GM12878 (cell line): ENCODE data around the gene SEC16B. TPM values are rescaled to one million over a fixed set of nuclear protein-coding genes. Genes with fewer than 3 reads are reported as not detected.
A peak's percentile ranks its signal among the peaks of the same experiment; 100 is the strongest.

ENCODE experiments used
- ATAC-seq: fragments of 200-7000 bp; cut with Tn5 transposase; 3 replicates; pipeline ENCODE4 v1.9.1; 2020; ENCODE audit warnings: mild to moderate bottlenecking, moderate library complexity
- BruUV-seq: library from RNA; stranded (reverse); fragments of 400-500 nt; replicated peaks from 2 replicates; lab custom pipeline; 2021; lab: Mats Ljungman, UMichigan
- CTCF ChIA-PET: fragments of 300-600 bp; sonication (Branson Sonifier 250); formaldehyde crosslinking; extraction: SDS; loops from one replicate; lab custom pipeline; 2021; ENCODE audit warnings: inconsistent platforms; lab: Yijun Ruan, JAX
- POLR2A ChIA-PET: fragments of 350-600 bp; formaldehyde crosslinking; extraction: SDS; loops from one replicate; lab custom pipeline; 2021; ENCODE audit warnings: inconsistent platforms; lab: Charles Lee
- RAD21 ChIA-PET: fragments of 300-600 bp; sonication (Branson Sonifier 250); formaldehyde crosslinking; loops from one replicate; lab custom pipeline; 2023; ENCODE audit warnings: antibody characterized with exemption; ENCODE audit not compliant: unreplicated experiment; lab: Charles Lee
- SMC1A ChIA-PET: fragments of 300-600 bp; sonication (Branson Sonifier 250); formaldehyde crosslinking; loops from one replicate; lab custom pipeline; 2023; ENCODE audit not compliant: unreplicated experiment, uncharacterized antibody; lab: Charles Lee
- DNase-seq: peaks from one replicate; pipeline ENCODE4 v3.0.0-alpha.2; 2011; ENCODE audit warnings: low read depth, low spot score
- FAIRE-seq: peaks from 3 replicates; lab custom pipeline; 2011; peaks lifted over from hg19 to GRCh38; lab: Jason Lieb, UNC
- H2AFZ ChIP-seq: 2 replicates; pipeline ENCODE4 v1.6.0; 2011; ENCODE audit warnings: low read depth, low read length, control low read depth; ENCODE audit not compliant: control insufficient read depth
- H3K27ac ChIP-seq: 2 replicates; pipeline ENCODE4 v1.5.1; 2011; ENCODE audit warnings: control low read depth; ENCODE audit not compliant: control insufficient read depth, insufficient read depth
- H3K27me3 ChIP-seq, 2 experiments: replicated peaks in 1 of 2; 2 replicates each; pipeline versions ENCODE4 v1.6.0 to v1.6.1; 2011; ENCODE audit warnings: low read length in 1 of 2; ENCODE audit not compliant: control insufficient read depth in 2 of 2, insufficient read depth in 2 of 2
- H3K36me3 ChIP-seq, 2 experiments: 2 replicates each; pipeline ENCODE4 v1.5.1; 2011; ENCODE audit warnings: low read length in 1 of 2; ENCODE audit not compliant: control insufficient read depth in 2 of 2, insufficient read depth in 2 of 2
- H3K4me1 ChIP-seq: 2 replicates; pipeline ENCODE4 v1.6.1; 2011; ENCODE audit warnings: mild to moderate bottlenecking, low read length, moderate library complexity, mixed read lengths; ENCODE audit not compliant: control insufficient read depth, insufficient read depth
- H3K4me2 ChIP-seq: 2 replicates; pipeline ENCODE4 v1.6.0; 2011; ENCODE audit warnings: control low read depth; ENCODE audit not compliant: control insufficient read depth, insufficient read depth
- H3K4me3 ChIP-seq: fragments of 200-600 bp; sonication (generic); 2 replicates; pipeline ENCODE4 v1.5.1; 2016
- H3K79me2 ChIP-seq: 2 replicates; pipeline ENCODE4 v1.6.0; 2011; ENCODE audit warnings: low read length; ENCODE audit not compliant: control insufficient read depth, insufficient read depth
- H3K9ac ChIP-seq: 2 replicates; pipeline ENCODE4 v1.8.0; 2011; ENCODE audit warnings: low read length, control low read depth, mixed read lengths; ENCODE audit not compliant: control insufficient read depth, insufficient read depth
- H3K9me3 ChIP-seq: replicated peaks from 3 replicates; pipeline ENCODE4 v1.5.1; 2011; ENCODE audit warnings: mild to moderate bottlenecking, low read length; ENCODE audit not compliant: control insufficient read depth, insufficient read depth
- H4K20me1 ChIP-seq: 2 replicates; pipeline ENCODE4 v1.6.0; 2011; ENCODE audit not compliant: control insufficient read depth, insufficient read depth
- CHD4 ChIP-seq: fragments of 200-600 bp; sonication (generic); IDR thresholded peaks from 2 replicates; pipeline ENCODE4 v1.6.1; 2016; ENCODE audit warnings: mild to moderate bottlenecking
- EZH2 ChIP-seq: IDR thresholded peaks from 2 replicates; pipeline ENCODE4 v1.6.1; 2012; ENCODE audit warnings: low read depth, mild to moderate bottlenecking, control low read depth, inconsistent platforms, low read length, borderline replicate concordance; ENCODE audit not compliant: control insufficient read depth
- MEF2B ChIP-seq: fragments of 450-650 bp; IDR thresholded peaks from 2 replicates; pipeline ENCODE4 v1.6.1; 2018; ENCODE audit warnings: mild to moderate bottlenecking, moderate library complexity; ENCODE audit not compliant: partially characterized antibody, poor library complexity, severe bottlenecking
- NFYA ChIP-seq: IDR thresholded peaks from 2 replicates; pipeline ENCODE4 v1.6.1; 2011; ENCODE audit warnings: low read depth, mild to moderate bottlenecking, low read length, improper control_type of control experiment, borderline replicate concordance
- TAF1 ChIP-seq: IDR thresholded peaks from 2 replicates; pipeline ENCODE4 v1.6.1; 2011; ENCODE audit warnings: mild to moderate bottlenecking, low read depth, low read length, borderline replicate concordance
- WGBS: methylation state at CpG from one replicate; pipeline ENCODE4 v1.1.6; 2016; ENCODE audit warnings: low lambda C conversion rate; ENCODE audit not compliant: insufficient replicate concordance, insufficient coverage; ENCODE audit errors: missing lambda C conversion rate; 5-methylcytosine and 5-hydroxymethylcytosine counted together
- in situ Hi-C: fragments of 300-500 bp; cut with MboI; formaldehyde crosslinking; loops from 9 replicates; pipeline ENCODE4 v1.14.3; 2018; ENCODE audit warnings: mixed read lengths
- intact Hi-C: fragments of 100-400 bp; cut with micrococcal nuclease; formaldehyde crosslinking; loops from one replicate; pipeline ENCODE4 v1.14.2; 2022; ENCODE audit not compliant: unreplicated experiment
- polyA plus RNA-seq, 11 experiments: library from polyadenylated mRNA; depleted of rRNA in 4 of 11; unstranded in 6 of 11; stranded (reverse) in 5 of 11; fragments of >200 nt; fragmentation: Nextera tagmentation in 4 of 11; fragmentation: Illumina TruSeq in 1 of 11; extraction: Ambion mirVana in 4 of 11; extraction: Trizol in 1 of 11; gene quantifications; 1 replicate in 1 of 11; 2 replicates in 10 of 11; pipeline versions ENCODE4 v1.2.1 to v1.2.3, GENCODE V29; 2011 to 2016; ENCODE audit warnings: inconsistent platforms in 2 of 11, missing spikeins in 2 of 11, low read depth in 1 of 11
- total RNA-seq, 4 experiments: library from RNA; depleted of rRNA in 3 of 4; stranded (reverse); fragments of >200 nt in 3 of 4; fragmentation: Illumina TruSeq in 1 of 4; extraction: Trizol in 1 of 4; gene quantifications; 2 replicates each; pipeline versions ENCODE4 v1.2.1 to v1.2.3, GENCODE V29; 2013 to 2021
- TF ChIP-seq, protein P1 (sequence below): fragments of 450-650 bp; formaldehyde crosslinking; IDR thresholded peaks from 2 replicates; pipeline ENCODE4 v1.4.0; 2022; ENCODE audit warnings: mild to moderate bottlenecking, moderate library complexity
- TF ChIP-seq, protein P2 (sequence below): fragments of 450-650 bp; IDR thresholded peaks from 2 replicates; pipeline ENCODE4 v1.6.1; 2016; ENCODE audit warnings: mild to moderate bottlenecking

The SEC16B gene
- total and polyA plus RNA-seq, 10 of the 15 experiments (the other 5 are each of a cell fraction or from before 2014, with no cell fraction given): 0.10 to 0.94 (median 0.17) TPM; not detected in 2

DNA sequence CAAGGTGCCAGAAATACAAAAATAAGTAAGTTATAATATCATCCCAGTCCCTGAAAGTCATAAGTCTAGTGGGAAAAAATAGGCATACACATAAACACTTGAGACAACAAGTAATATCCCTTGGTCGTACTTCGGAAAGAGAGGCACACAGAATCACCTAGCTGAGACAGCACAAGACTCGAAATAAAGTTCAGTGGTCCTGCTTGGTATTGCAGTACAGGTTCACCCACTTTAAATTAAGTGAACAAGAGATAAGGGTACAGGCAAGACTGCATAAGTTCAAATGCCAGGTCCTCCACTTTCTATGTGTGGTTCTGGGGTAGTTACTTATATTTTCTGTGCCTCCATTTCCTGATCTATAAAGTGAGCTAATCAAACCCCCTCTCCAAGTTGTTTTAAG, 47.6 kb downstream of the SEC16B start:
- FAIRE-seq: no peak
- H3K4me2 ChIP-seq: no peak overlapping the region
- no peaks in the 10 kb centered on the region for H3K4me1 ChIP-seq
- intact Hi-C loops (no loop called here), in situ Hi-C loops (no loop called here)
- peak; percentile 70 for ATAC-seq
- H3K27ac ChIP-seq: no peak overlapping the region
- ChIA-PET SMC1A (interaction anchor here (1.0 to 1.2 kb wide), 2 partner anchors 8 to 9 kb away, joined by 3 to 4 read pairs; no protein-coding TSS in a partner anchor), RAD21 (interaction anchor here (1.4 to 2.0 kb wide), 3 partner anchors 13 to 1024 kb away, joined by 3 to 4 read pairs (median 4); no protein-coding TSS in a partner anchor), CTCF (interaction anchor here (1.8 kb wide), 1 partner anchor 13 kb away, joined by 5 read pairs; no protein-coding TSS in a partner anchor), POLR2A (no interaction called here)
- no peaks in the 10 kb centered on the region for H3K79me2 ChIP-seq
- no peak overlapping the region for H3K4me3 ChIP-seq
- TF ChIP-seq CHD4: no peak
- TF ChIP-seq, protein P1, sequence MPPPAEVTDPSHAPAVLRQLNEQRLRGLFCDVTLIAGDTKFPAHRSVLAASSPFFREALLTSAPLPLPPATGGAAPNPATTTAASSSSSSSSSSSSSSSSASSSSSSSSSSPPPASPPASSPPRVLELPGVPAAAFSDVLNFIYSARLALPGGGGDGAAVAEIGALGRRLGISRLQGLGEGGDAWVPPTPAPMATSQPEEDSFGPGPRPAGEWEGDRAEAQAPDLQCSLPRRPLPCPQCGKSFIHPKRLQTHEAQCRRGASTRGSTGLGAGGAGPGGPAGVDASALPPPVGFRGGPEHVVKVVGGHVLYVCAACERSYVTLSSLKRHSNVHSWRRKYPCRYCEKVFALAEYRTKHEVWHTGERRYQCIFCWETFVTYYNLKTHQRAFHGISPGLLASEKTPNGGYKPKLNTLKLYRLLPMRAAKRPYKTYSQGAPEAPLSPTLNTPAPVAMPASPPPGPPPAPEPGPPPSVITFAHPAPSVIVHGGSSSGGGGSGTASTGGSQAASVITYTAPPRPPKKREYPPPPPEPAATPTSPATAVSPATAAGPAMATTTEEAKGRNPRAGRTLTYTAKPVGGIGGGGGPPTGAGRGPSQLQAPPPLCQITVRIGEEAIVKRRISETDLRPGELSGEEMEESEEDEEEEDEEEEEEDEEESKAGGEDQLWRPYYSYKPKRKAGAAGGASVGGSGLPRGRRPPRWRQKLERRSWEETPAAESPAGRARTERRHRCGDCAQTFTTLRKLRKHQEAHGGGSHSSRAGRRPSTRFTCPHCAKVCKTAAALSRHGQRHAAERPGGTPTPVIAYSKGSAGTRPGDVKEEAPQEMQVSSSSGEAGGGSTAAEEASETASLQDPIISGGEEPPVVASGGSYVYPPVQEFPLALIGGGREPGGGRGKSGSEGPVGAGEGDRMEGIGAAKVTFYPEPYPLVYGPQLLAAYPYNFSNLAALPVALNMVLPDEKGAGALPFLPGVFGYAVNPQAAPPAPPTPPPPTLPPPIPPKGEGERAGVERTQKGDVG (CRISPR knock-in tag): no peak
- BruUV-seq: no TSS peak
- no peaks in the 10 kb centered on the region for H4K20me1 ChIP-seq
- DNase-seq: no peak
- no peak overlapping the region for H2AFZ ChIP-seq
- H3K36me3 ChIP-seq: no peaks in the 10 kb centered on the region
- no peaks in the 10 kb centered on the region; a peak in 3 of 4 replicates for H3K27me3 ChIP-seq
- no peaks in the 10 kb centered on the region for H3K9me3 ChIP-seq
- 11% methylated on average over 3 of the region's 3 CpGs for WGBS
- no peak overlapping the region for H3K9ac ChIP-seq

DNA sequence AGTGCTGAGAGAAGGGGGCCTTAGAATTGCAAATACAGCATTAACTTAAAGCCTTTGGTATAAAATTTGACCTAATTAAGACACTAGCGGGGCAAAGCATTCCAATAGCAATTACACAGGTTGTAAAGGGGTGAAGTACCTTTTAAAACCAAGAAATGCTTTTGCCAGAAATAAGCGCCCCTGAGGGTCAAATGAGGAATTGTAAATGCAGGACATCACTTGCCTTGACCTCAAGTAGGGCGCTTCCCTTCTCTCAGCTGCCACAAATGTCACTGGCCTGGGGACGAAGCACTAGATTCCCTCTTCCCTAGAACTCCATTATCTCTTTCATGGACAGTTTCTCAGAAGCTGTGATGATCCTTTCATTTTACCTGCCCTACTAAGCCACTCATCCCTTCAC, 48.3 kb downstream of the SEC16B start:
- H2AFZ ChIP-seq: no peak overlapping the region
- H4K20me1 ChIP-seq: no peaks in the 10 kb centered on the region
- H3K4me2 ChIP-seq: no peak overlapping the region
- no peaks in the 10 kb centered on the region; a peak in 2 of 4 replicates for H3K27me3 ChIP-seq
- H3K36me3 ChIP-seq: no peaks in the 10 kb centered on the region
- in situ Hi-C loops (no loop called here), intact Hi-C loops (no loop called here)
- no peak for TF ChIP-seq NFYA
- TF ChIP-seq TAF1: no peak
- TF ChIP-seq, protein P2, sequence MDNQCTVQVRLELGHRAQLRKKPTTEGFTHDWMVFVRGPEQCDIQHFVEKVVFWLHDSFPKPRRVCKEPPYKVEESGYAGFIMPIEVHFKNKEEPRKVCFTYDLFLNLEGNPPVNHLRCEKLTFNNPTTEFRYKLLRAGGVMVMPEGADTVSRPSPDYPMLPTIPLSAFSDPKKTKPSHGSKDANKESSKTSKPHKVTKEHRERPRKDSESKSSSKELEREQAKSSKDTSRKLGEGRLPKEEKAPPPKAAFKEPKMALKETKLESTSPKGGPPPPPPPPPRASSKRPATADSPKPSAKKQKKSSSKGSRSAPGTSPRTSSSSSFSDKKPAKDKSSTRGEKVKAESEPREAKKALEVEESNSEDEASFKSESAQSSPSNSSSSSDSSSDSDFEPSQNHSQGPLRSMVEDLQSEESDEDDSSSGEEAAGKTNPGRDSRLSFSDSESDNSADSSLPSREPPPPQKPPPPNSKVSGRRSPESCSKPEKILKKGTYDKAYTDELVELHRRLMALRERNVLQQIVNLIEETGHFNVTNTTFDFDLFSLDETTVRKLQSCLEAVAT: no peak
- no peak for TF ChIP-seq EZH2
- no peak for TF ChIP-seq MEF2B
- WGBS: 19% methylated on average over 4 of the region's 4 CpGs
- no peak for ATAC-seq
- FAIRE-seq: no peak
- DNase-seq: no peak
- ChIA-PET RAD21 (interaction anchor here (1.4 to 2.0 kb wide), 3 partner anchors 13 to 1023 kb away, joined by 3 to 4 read pairs (median 4); no protein-coding TSS in a partner anchor), CTCF (interaction anchor here (1.8 kb wide), 1 partner anchor 13 kb away, joined by 5 read pairs; no protein-coding TSS in a partner anchor), POLR2A (no interaction called here), SMC1A (interaction anchor here (1.2 kb wide), 1 partner anchor 9 kb away, joined by 4 read pairs; no protein-coding TSS in a partner anchor)
- no peak overlapping the region for H3K27ac ChIP-seq
- H3K4me3 ChIP-seq: no peak overlapping the region
- H3K9ac ChIP-seq: no peak overlapping the region
- no TSS peak for BruUV-seq
- no peaks in the 10 kb centered on the region for H3K4me1 ChIP-seq
- H3K9me3 ChIP-seq: no peaks in the 10 kb centered on the region
- H3K79me2 ChIP-seq: no peaks in the 10 kb centered on the region
